ENCODE results near the gene SIL1. TPM values are rescaled to one million over a fixed set of nuclear protein-coding genes. Genes with fewer than 3 reads are reported as not detected.

Gene SIL1
- total RNA-seq, 3 donors from 2014 or later (not counting 1 experiment from before 2014, with no cell fraction given): 16.9 to 22.5 (median 22.4) TPM

GRCh38 chr5:138912093-138912492 is 286.1 kb downstream of the SIL1 start:
- no peak overlapping the region for H3K4me3 Mint-ChIP-seq
- H3K4me3 ChIP-seq (ENCODE audit: low read length): no peak overlapping the region
- H3K9me3 Mint-ChIP-seq: peaks cover 0 to 3% of the 10 kb centered on the region in 2 donors
- ATAC-seq: no peak
- H3K27ac ChIP-seq (ENCODE audit: low read length): no peak overlapping the region
- 96% methylated on average over 3 of the region's 4 CpGs for WGBS (ENCODE audit: insufficient coverage)
- no peaks in the 10 kb centered on the region for H3K9me3 ChIP-seq (ENCODE audit: control insufficient read depth, insufficient read depth, low read length)
- intact Hi-C loops (cut with micrococcal nuclease): no loop called here
- H3K4me1 ChIP-seq (ENCODE audit: control insufficient read depth, insufficient read depth, low read length): no peaks in the 10 kb centered on the region
- peaks cover 6% of the 10 kb centered on the region for H3K36me3 Mint-ChIP-seq
- TF ChIP-seq CTCF (IDR thresholded peaks at IDR 0.05): no peak
- peaks cover 0 to 2% of the 10 kb centered on the region in 2 donors for H3K27me3 Mint-ChIP-seq (ENCODE audit: low read depth in 2 of 2)
- no peaks in the 10 kb centered on the region for H3K27me3 ChIP-seq (ENCODE audit: control insufficient read depth, insufficient read depth, low read length)
- peaks cover 4 to 6% of the 10 kb centered on the region in 2 donors for H3K4me1 Mint-ChIP-seq
- DNase-seq: no peak
- H3K27ac Mint-ChIP-seq: no peak overlapping the region
- H3K36me3 ChIP-seq (ENCODE audit: control insufficient read depth, insufficient read depth, low read length): no peaks in the 10 kb centered on the region

DNA sequence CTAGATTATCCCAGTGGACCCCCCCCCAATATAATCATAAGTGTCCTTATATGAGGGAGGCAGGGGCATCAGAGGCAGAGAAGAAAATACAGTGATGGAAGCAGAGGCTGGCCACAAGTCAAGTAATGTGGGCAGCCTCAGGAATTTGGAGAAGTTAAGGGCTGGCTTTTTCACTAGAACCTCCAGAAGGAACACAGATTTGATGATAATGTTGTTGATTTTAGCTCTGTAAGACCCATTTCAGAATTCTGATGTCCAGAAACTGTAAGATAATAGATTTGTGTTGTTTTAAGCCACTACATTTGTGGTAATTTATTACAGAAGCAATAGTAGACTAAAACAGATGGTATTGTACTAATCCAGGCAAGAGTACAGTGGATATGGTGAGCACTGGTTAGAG is 286.7 kb downstream of the SIL1 start:
- ATAC-seq (no peak), DNase-seq (no peak)
- Histone ChIP-seq H3K27me3 (ENCODE audit: control insufficient read depth, insufficient read depth, low read length) (no peaks in the 10 kb centered on the region), H3K27ac (ENCODE audit: low read length) (no peak overlapping the region), H3K4me3 (ENCODE audit: low read length) (no peak overlapping the region), H3K36me3 (ENCODE audit: control insufficient read depth, insufficient read depth, low read length) (no peaks in the 10 kb centered on the region), H3K4me1 (ENCODE audit: control insufficient read depth, insufficient read depth, low read length) (no peaks in the 10 kb centered on the region), H3K9me3 (ENCODE audit: control insufficient read depth, insufficient read depth, low read length) (no peaks in the 10 kb centered on the region)
- H3K27ac Mint-ChIP-seq: no peak overlapping the region
- H3K27me3 Mint-ChIP-seq (ENCODE audit: low read depth in 2 of 2): peaks cover 0 to 2% of the 10 kb centered on the region in 2 donors
- H3K4me1 Mint-ChIP-seq: peaks cover 4 to 6% of the 10 kb centered on the region in 2 donors
- H3K4me3 Mint-ChIP-seq: no peak overlapping the region
- H3K36me3 Mint-ChIP-seq: peaks cover 6% of the 10 kb centered on the region
- peaks cover 0 to 3% of the 10 kb centered on the region in 2 donors for H3K9me3 Mint-ChIP-seq
- intact Hi-C loops (cut with micrococcal nuclease): no loop called here
- no peak for TF ChIP-seq CTCF (IDR thresholded peaks at IDR 0.05)

DNA sequence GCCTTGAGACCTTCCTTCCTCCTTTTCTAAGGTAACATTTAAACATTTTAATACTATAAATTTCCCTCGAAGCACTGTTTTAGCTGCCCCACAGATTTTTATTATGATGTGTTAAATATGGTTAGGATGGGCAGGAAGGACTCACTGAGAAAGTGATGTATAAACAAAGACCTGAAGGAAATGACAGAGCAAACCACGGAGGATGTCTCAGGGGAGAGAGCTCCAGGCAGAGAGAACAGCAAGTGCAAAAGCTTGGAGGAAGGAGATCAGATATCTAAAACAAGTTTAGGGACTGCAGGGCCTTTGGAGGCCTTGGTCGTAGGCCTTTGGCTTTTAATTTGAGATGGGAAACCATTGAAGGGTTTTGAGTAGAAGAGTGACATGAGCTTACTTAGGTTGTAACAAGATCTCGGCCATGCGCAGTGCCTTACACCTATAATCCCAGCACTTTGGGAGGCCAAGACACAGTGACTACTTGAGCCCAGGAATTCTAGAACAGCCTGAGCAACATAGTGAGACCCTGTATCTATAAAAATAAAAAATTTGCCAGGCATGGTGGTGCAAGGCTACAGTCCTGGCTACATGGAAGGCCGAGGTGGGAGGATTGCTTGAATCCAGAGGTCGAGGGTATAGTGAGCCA is 287.5 kb downstream of the SIL1 start:
- H3K27ac ChIP-seq (ENCODE audit: low read length): no peak overlapping the region
- H3K4me1 ChIP-seq (ENCODE audit: control insufficient read depth, insufficient read depth, low read length): no peaks in the 10 kb centered on the region
- H3K27ac Mint-ChIP-seq: no peak overlapping the region
- intact Hi-C loops (cut with micrococcal nuclease): no loop called here
- 85% methylated on average over 6 of the region's 7 CpGs for WGBS (ENCODE audit: insufficient coverage)
- no peaks in the 10 kb centered on the region for H3K9me3 ChIP-seq (ENCODE audit: control insufficient read depth, insufficient read depth, low read length)
- ATAC-seq (no peak), DNase-seq (no peak)
- peaks cover 0 to 3% of the 10 kb centered on the region in 2 donors for H3K9me3 Mint-ChIP-seq
- peaks cover 6% of the 10 kb centered on the region for H3K36me3 Mint-ChIP-seq
- no peak overlapping the region for H3K4me3 ChIP-seq (ENCODE audit: low read length)
- TF ChIP-seq CTCF (IDR thresholded peaks at IDR 0.05): no peak
- H3K4me3 Mint-ChIP-seq: no peak overlapping the region
- peaks cover 0 to 2% of the 10 kb centered on the region in 2 donors for H3K27me3 Mint-ChIP-seq (ENCODE audit: low read depth in 2 of 2)
- H3K4me1 Mint-ChIP-seq: peaks cover 4 to 6% of the 10 kb centered on the region in 2 donors
- peaks cover 1% of the 10 kb centered on the region for H3K36me3 ChIP-seq (ENCODE audit: control insufficient read depth, insufficient read depth, low read length)
- H3K27me3 ChIP-seq (ENCODE audit: control insufficient read depth, insufficient read depth, low read length): no peaks in the 10 kb centered on the region

- Mint-ChIP-seq H3K36me3 (peaks cover 6% of the 10 kb centered on the region), H3K9me3 (peaks cover 0 to 3% of the 10 kb centered on the region in 2 donors), H3K27ac (no peak overlapping the region), H3K4me3 (no peak overlapping the region), H3K4me1 (peaks cover 4 to 6% of the 10 kb centered on the region in 2 donors), H3K27me3 (ENCODE audit: low read depth in 2 of 2) (peaks cover 0 to 2% of the 10 kb centered on the region in 2 donors)
- no peak overlapping the region for H3K4me3 ChIP-seq (ENCODE audit: low read length)
- no peak for ATAC-seq
- no peaks in the 10 kb centered on the region for H3K4me1 ChIP-seq (ENCODE audit: control insufficient read depth, insufficient read depth, low read length)
- WGBS (ENCODE audit: insufficient coverage): 92% methylated on average over 2 of the region's 2 CpGs
- no peak for TF ChIP-seq CTCF (IDR thresholded peaks at IDR 0.05)
- H3K9me3 ChIP-seq (ENCODE audit: control insufficient read depth, insufficient read depth, low read length): no peaks in the 10 kb centered on the region
- intact Hi-C loops (cut with micrococcal nuclease): no loop called here
- no peaks in the 10 kb centered on the region for H3K27me3 ChIP-seq (ENCODE audit: control insufficient read depth, insufficient read depth, low read length)
- DNase-seq: no peak
- H3K27ac ChIP-seq (ENCODE audit: low read length): no peak overlapping the region
- H3K36me3 ChIP-seq (ENCODE audit: control insufficient read depth, insufficient read depth, low read length): peaks cover 1% of the 10 kb centered on the region
Measured at GRCh38 chr5:138909734-138910133, 288.4 kb downstream of the SIL1 start.

All from natural killer cell (primary cell).